Heart left ventricle (tissue), 16 donors: ENCODE measurements around the gene LRRC46. TPM values are rescaled to one million over a fixed set of nuclear protein-coding genes. Genes with fewer than 3 reads are reported as not detected.
A peak's percentile ranks its signal among the peaks of the same experiment; 100 is the strongest.

Experiments used
- ATAC-seq, 4 donors: fragments of 200-7000 bp; cut with Tn5 transposase; one replicate each; pipeline ENCODE4 v1.9.1; 2020 to 2022; ENCODE audit warnings: moderate library complexity in 4 of 4, mild to moderate bottlenecking in 3 of 4, moderate number of reproducible peaks in 1 of 4
- DNase-seq, 5 donors: peaks; one replicate each; pipeline ENCODE4 v3.0.0-alpha.2; 2020
- H3K27ac ChIP-seq, 12 donors: fragments of 200-600 bp; sonication (generic) in 4 of 12; one replicate each; pipeline versions ENCODE4 v1.5.0 to v1.8.0; 2016 to 2022; ENCODE audit warnings: mild to moderate bottlenecking in 2 of 12
- H3K27me3 ChIP-seq, 9 donors: fragments of 200-600 bp; sonication (generic) in 2 of 9; one replicate each; pipeline versions ENCODE4 v1.5.1 to v1.8.0; 2016 to 2022; ENCODE audit warnings: mild to moderate bottlenecking in 3 of 9
- H3K36me3 ChIP-seq, 9 donors: fragments of 200-600 bp; sonication (generic) in 2 of 9; one replicate each; pipeline versions ENCODE4 v1.5.0 to v1.8.0; 2018 to 2022; ENCODE audit warnings: mild to moderate bottlenecking in 2 of 9
- H3K4me1 ChIP-seq, 12 donors: fragments of 200-600 bp; sonication (generic) in 4 of 12; one replicate each; pipeline versions ENCODE4 v1.5.0 to v1.8.0; 2016 to 2022; ENCODE audit warnings: mild to moderate bottlenecking in 3 of 12
- H3K4me3 ChIP-seq, 12 donors: fragments of 200-600 bp; sonication (generic) in 4 of 12; one replicate each; pipeline versions ENCODE4 v1.5.0 to v1.8.0; 2017 to 2022; ENCODE audit warnings: mild to moderate bottlenecking in 9 of 12, moderate library complexity in 4 of 12
- H3K9me3 ChIP-seq, 12 donors: fragments of 200-600 bp; sonication (generic) in 4 of 12; one replicate each; pipeline versions ENCODE4 v1.5.0 to v1.8.0; 2016 to 2022; ENCODE audit warnings: mild to moderate bottlenecking in 1 of 12
- CTCF ChIP-seq, 12 donors: fragments of 200-600 bp; sonication (generic) in 4 of 12; IDR thresholded peaks; one replicate each; pipeline versions ENCODE4 v1.5.0 to v1.8.0; 2018 to 2022; ENCODE audit warnings: antibody characterized with exemption in 12 of 12, mild to moderate bottlenecking in 5 of 12
- POLR2A ChIP-seq, 2 donors: fragments of 450-650 bp; IDR thresholded peaks; one replicate each; pipeline ENCODE4 v1.6.1; 2017; ENCODE audit warnings: antibody characterized with exemption in 2 of 2, mild to moderate bottlenecking in 2 of 2, moderate library complexity in 2 of 2
- WGBS, 4 donors: extraction: QIAGEN DNeasy Blood & Tissue Kit in 2 of 4; methylation state at CpG; one replicate each; pipeline versions ENCODE4 v1.1.5 to v1.1.7; 2013 to 2018; 5-methylcytosine and 5-hydroxymethylcytosine counted together
- intact Hi-C, 10 donors: fragments of 100-400 bp; cut with DNase I; formaldehyde crosslinking; loops; one replicate each; pipeline versions ENCODE4 v1.11.1 to v1.14.2; 2022
- polyA plus RNA-seq, 2 donors: library from polyadenylated mRNA; stranded (reverse); fragments of 200-250 nt; gene quantifications; one replicate each; pipeline ENCODE4 v1.2.3, GENCODE V29; 2013
- total RNA-seq, 9 donors: library from RNA; depleted of rRNA in 2 of 9; stranded (reverse); fragments of >200 nt in 2 of 9; fragmentation: NEBNext Ultra II Directional in 3 of 9; extraction: Animal tissue kit (Norgen Biotek cat#: 25700) in 3 of 9; gene quantifications; one replicate each; pipeline versions ENCODE4 v1.1.0 to v1.2.4, GENCODE V29; 2016 to 2023
- donor health status: ischemic (EF 13 %, LVEDD 7.1; RV severe dilation, severe dysfunction).
- donor health status: healthy with polysubstance abuse.
- donor health status: DM: no; HTN: yes; CAD: no.
- donor health status: DM: no; HTN: no; CAD: no.
- donor health status: ischemic (EF 25% LVEDD 6.9; RV normal size, moderate dysfunction).
- donor health status: ischemic (EF 25% LVEDD 5.7; RV mildly dilated, moderate dysfunction).
- donor health status: healthy.
- donor health status: DM: yes; HTN: yes; CAD: no.
- donor health status: ischemic (EF 35%, LVEDD 5.7; RV mildly dilated, moderate dysfunction).
- donor health status: nonischemic (EF 11% LVEDD 7.7; RV severe dilation, severe dysfunction).
- donor health status: DM: yes; HTN: yes; CAD: no.
- donor health status: PGD.
- donor health status: ischemic (EF 29% LVEDD 5.4; RV normal size, mild dysfunction).
- donor health status: nonischemic (EF 23%, LVEDD 6.1; RV moderate dilation, normal function).

The LRRC46 gene
- total and polyA plus RNA-seq, 11 donors: 0.17 to 0.44 (median 0.32) TPM; not detected in 2

- peaks cover 4 to 32% (median 12%) of the 10 kb centered on the region in 12 donors for H3K4me1 ChIP-seq
- H3K36me3 ChIP-seq: no peaks in the 10 kb centered on the region
- TF ChIP-seq CTCF (IDR thresholded peaks at IDR 0.05) (peak in 7 of 12 donors; percentile 12 to 49 (median 31)), POLR2A (IDR thresholded peaks at IDR 0.05) (peak in 1 of 2 donors; percentile 36)
- intact Hi-C loops: loop anchor here in 1 of 10 donors (2.0 kb wide), 1 partner anchor 32 kb away; no protein-coding TSS in a partner anchor
- ATAC-seq (peak; percentile 33 to 91 (median 86)), DNase-seq (peak in 4 of 5 donors; percentile 40 to 65 (median 50))
- H3K4me3 ChIP-seq: peak within 1 kb of the TSS in 11 of 12 donors; percentile 31 to 55 (median 47)
- H3K27me3 ChIP-seq: peaks cover 30 to 99% (median 79%) of the 10 kb centered on the region in 9 donors
- 3 to 6% (median 6%) methylated on average over 50 to 71 of the region's 71 CpGs for WGBS, 4 donors
- no peak within 1 kb of the TSS for H3K27ac ChIP-seq
- no peaks in the 10 kb centered on the region for H3K9me3 ChIP-seq
These were observed 19.5 kb downstream of the LRRC46 start, which contains the start of gene SP6 for GRCh38 chr17:47850692-47851573. TSS of gene SP6 (minus strand) at chr17:47851163. CDS start at chr17:47848429, 2,734 bp downstream.

- 36 to 55% (median 45%) methylated on average over 11 of the region's 11 CpGs for WGBS, 4 donors
- DNase-seq (peak in 1 of 5 donors; percentile 13), ATAC-seq (no peak)
- Histone ChIP-seq H3K9me3 (no peaks in the 10 kb centered on the region), H3K27ac (no peak overlapping the region), H3K27me3 (peaks cover 31 to 92% (median 83%) of the 10 kb centered on the region in 9 donors), H3K36me3 (no peaks in the 10 kb centered on the region), H3K4me3 (no peak overlapping the region), H3K4me1 (peaks cover 4 to 31% (median 12%) of the 10 kb centered on the region in 12 donors)
- TF ChIP-seq CTCF (IDR thresholded peaks at IDR 0.05) (no peak), POLR2A (IDR thresholded peaks at IDR 0.05) (no peak)
- intact Hi-C loops: loop anchor here in 1 of 10 donors (2.0 kb wide), 1 partner anchor 31 kb away; no protein-coding TSS in a partner anchor
These were observed 20.3 kb downstream of the LRRC46 start for GRCh38 chr17:47851764-47852112.

- no peak for ATAC-seq
- no peaks in the 10 kb centered on the region for H3K36me3 ChIP-seq
- DNase-seq: peak in 1 of 5 donors; percentile 5
- H3K4me3 ChIP-seq: no peak overlapping the region
- H3K27ac ChIP-seq: no peak overlapping the region
- H3K9me3 ChIP-seq: no peaks in the 10 kb centered on the region
- intact Hi-C loops: no loop called here
- peaks cover 4 to 31% (median 12%) of the 10 kb centered on the region in 12 donors for H3K4me1 ChIP-seq
- TF ChIP-seq POLR2A (IDR thresholded peaks at IDR 0.05) (no peak), CTCF (IDR thresholded peaks at IDR 0.05) (no peak)
- 34 to 53% (median 48%) methylated on average over 32 of the region's 32 CpGs for WGBS, 4 donors
- H3K27me3 ChIP-seq: peaks cover 27 to 90% (median 81%) of the 10 kb centered on the region in 9 donors
These were observed 20.9 kb downstream of the LRRC46 start for GRCh38 chr17:47852113-47852949.
